K562 (cell line): Measurements from ENCODE around the gene DUS3L. TPM values are rescaled to one million over a fixed set of nuclear protein-coding genes. Genes with fewer than 3 reads are reported as not detected.
A peak's percentile ranks its signal among the peaks of the same experiment; 100 is the strongest.

Experiments
- ATAC-seq: fragments of 200-7000 bp; cut with Tn5 transposase; 3 replicates; pipeline ENCODE4 v1.9.1; 2020; ENCODE audit warnings: moderate library complexity
- BruUV-seq: library from RNA; stranded (reverse); fragments of 400-500 nt; replicated peaks from 2 replicates; lab custom pipeline; 2021; lab: Mats Ljungman, UMichigan
- CTCF ChIA-PET: fragments of 300-600 bp; formaldehyde crosslinking; extraction: SDS; loops from one replicate; lab custom pipeline; 2021; ENCODE audit warnings: low intra/inter-chr PET ratio; lab: Yijun Ruan, JAX
- POLR2A ChIA-PET: fragments of 300-600, 350-650 bp; sonication (Branson Sonifier 250); formaldehyde crosslinking; extraction: SDS; loops from one replicate; lab custom pipeline; 2021; ENCODE audit warnings: antibody characterized with exemption, inconsistent platforms; lab: Yijun Ruan, JAX
- DNase-seq, 4 experiments: peaks; one replicate each; pipeline versions ENCODE4 v3.0.0 to v3.0.0-alpha.2; 2011 to 2018; ENCODE audit warnings: low spot score in 3 of 4, mixed read lengths in 3 of 4; ENCODE audit errors: extremely low read depth in 1 of 4
- FAIRE-seq: peaks from 2 replicates; lab custom pipeline; 2011; peaks lifted over from hg19 to GRCh38; lab: Jason Lieb, UNC
- H2AFZ ChIP-seq: 2 replicates; pipeline ENCODE4 v1.6.0; 2011; ENCODE audit warnings: low read depth, low read length, control low read depth, inconsistent platforms
- H3K27ac ChIP-seq: fragments of 200-600 bp; 3 replicates; pipeline ENCODE4 v1.8.0; 2011; ENCODE audit warnings: low read depth, mild to moderate bottlenecking, control low read depth, inconsistent platforms, low read length, moderate library complexity, mixed read lengths; ENCODE audit errors: extremely low read depth
- H3K27me3 ChIP-seq, 2 experiments: fragments of 300-600 bp in 1 of 2; 2 replicates in 1 of 2; 3 replicates in 1 of 2; pipeline versions ENCODE4 v1.6.0 to v1.8.0; 2011; ENCODE audit warnings: inconsistent platforms in 2 of 2, low read length in 2 of 2, mild to moderate bottlenecking in 1 of 2, mixed read lengths in 1 of 2, moderate library complexity in 1 of 2; ENCODE audit not compliant: control insufficient read depth in 2 of 2, insufficient read depth in 2 of 2
- H3K36me3 ChIP-seq: fragments of 300-600 bp; 3 replicates; pipeline ENCODE4 v1.8.0; 2011; ENCODE audit warnings: mild to moderate bottlenecking, low read length, inconsistent platforms; ENCODE audit not compliant: control insufficient read depth, insufficient read depth
- H3K4me1 ChIP-seq, 2 experiments: fragments of 200-600 bp in 1 of 2; replicated peaks in 1 of 2; 2 replicates in 1 of 2; 3 replicates in 1 of 2; pipeline versions ENCODE4 v1.5.1 to v1.8.0; 2011; ENCODE audit warnings: inconsistent platforms in 2 of 2, low read length in 2 of 2, mild to moderate bottlenecking in 1 of 2, mixed read lengths in 1 of 2, moderate library complexity in 1 of 2; ENCODE audit not compliant: control insufficient read depth in 2 of 2, insufficient read depth in 2 of 2
- H3K4me2 ChIP-seq: 2 replicates; pipeline ENCODE4 v1.6.1; 2011; ENCODE audit warnings: low read length, control low read depth, inconsistent platforms, mixed read lengths; ENCODE audit not compliant: insufficient read depth
- H3K4me3 ChIP-seq: fragments of 200-600 bp; sonication (generic), shearing (Covaris generic); 2 replicates; pipeline ENCODE4 v1.5.1; 2016; ENCODE audit warnings: control low read depth, inconsistent platforms
- H3K79me2 ChIP-seq: fragments of 200-600 bp; 3 replicates; pipeline ENCODE4 v1.8.0; 2011; ENCODE audit warnings: low read length, inconsistent platforms; ENCODE audit not compliant: control insufficient read depth, insufficient read depth
- H3K9ac ChIP-seq, 2 experiments: 2 replicates each; pipeline versions ENCODE4 v1.6.0 to v1.6.1; 2011; ENCODE audit warnings: low read depth in 2 of 2, low read length in 2 of 2, control low read depth in 1 of 2, inconsistent platforms in 1 of 2, mild to moderate bottlenecking in 1 of 2, mixed read lengths in 1 of 2; ENCODE audit not compliant: insufficient read depth in 1 of 2
- H3K9me1 ChIP-seq: one replicate; pipeline ENCODE4 v1.6.0; 2011; ENCODE audit warnings: inconsistent platforms, mild to moderate bottlenecking, low read length, moderate library complexity; ENCODE audit not compliant: control insufficient read depth, insufficient read depth
- H3K9me3 ChIP-seq: replicated peaks from 2 replicates; pipeline ENCODE4 v1.5.1; 2011; ENCODE audit warnings: low read depth, low read length, inconsistent platforms; ENCODE audit not compliant: control insufficient read depth, insufficient read depth
- H4K20me1 ChIP-seq: replicated peaks from 2 replicates; pipeline ENCODE4 v1.6.1; 2011; ENCODE audit warnings: low read length, inconsistent platforms, mixed read lengths; ENCODE audit not compliant: control insufficient read depth, insufficient read depth
- BCOR ChIP-seq: fragments of 450-650 bp; IDR thresholded peaks from 2 replicates; pipeline ENCODE4 v1.6.1; 2016
- KDM1A ChIP-seq, 2 experiments: fragments of 450-650 bp; IDR thresholded peaks; 2 replicates each; pipeline ENCODE4 v1.6.1; 2016; ENCODE audit warnings: mild to moderate bottlenecking in 2 of 2
- PCBP1 ChIP-seq: fragments of 200-400 bp; formaldehyde crosslinking; IDR thresholded peaks from 2 replicates; pipeline ENCODE4 v1.6.1; 2018; ENCODE audit warnings: mild to moderate bottlenecking, low read depth, low read length; ENCODE audit not compliant: poor library complexity, severe bottlenecking
- PRMT5 ChIP-seq: sonication (generic); formaldehyde crosslinking; IDR thresholded peaks from 2 replicates; pipeline ENCODE4 v1.5.0; 2020; ENCODE audit warnings: missing genetic modification reagents
- RBM25 ChIP-seq: fragments of 200-400 bp; formaldehyde crosslinking; IDR thresholded peaks from 2 replicates; pipeline ENCODE4 v1.6.1; 2018; ENCODE audit warnings: low read length, low read depth, moderate library complexity; ENCODE audit not compliant: severe bottlenecking
- TSC22D4 ChIP-seq: fragments of 450-650 bp; IDR thresholded peaks from 2 replicates; pipeline ENCODE4 v1.6.1; 2016; ENCODE audit warnings: missing genetic modification characterization, missing biosample characterization, control low read depth
- WGBS: fragments of 100-300 bp; shearing (Covaris generic); methylation state at CpG from one replicate; pipeline ENCODE4 v1.1.6; 2016; ENCODE audit warnings: low coverage, mixed read lengths; ENCODE audit not compliant: insufficient coverage; ENCODE audit errors: missing lambda C conversion rate; 5-methylcytosine and 5-hydroxymethylcytosine counted together
- in situ Hi-C: fragments of 300-500 bp; cut with MboI; formaldehyde crosslinking; loops from 4 replicates; pipeline ENCODE4 v1.15.0; 2018; ENCODE audit warnings: inconsistent platforms, mixed read lengths
- intact Hi-C: fragments of 100-400 bp; cut with micrococcal nuclease; formaldehyde crosslinking; loops from 2 replicates; pipeline ENCODE4 v1.14.2; 2022
- polyA plus RNA-seq, 8 experiments: library from polyadenylated mRNA; depleted of rRNA in 4 of 8; stranded (reverse) in 5 of 8; unstranded in 3 of 8; fragments of >200 nt; fragmentation: Nextera tagmentation in 2 of 8; fragmentation: Illumina TruSeq in 1 of 8; extraction: Ambion mirVana in 2 of 8; extraction: Trizol in 1 of 8; gene quantifications; 2 replicates each; pipeline versions ENCODE4 v1.2.1 to v1.2.3, GENCODE V29; 2011 to 2014; ENCODE audit warnings: inconsistent platforms in 1 of 8, missing spikeins in 1 of 8
- total RNA-seq, 7 experiments: library from RNA; depleted of rRNA in 6 of 7; stranded (reverse); fragments of >200 nt in 6 of 7; fragmentation: Illumina TruSeq in 2 of 7; extraction: Trizol in 2 of 7; gene quantifications; 2 replicates each; pipeline versions ENCODE4 v1.2.1 to v1.2.3, GENCODE V29; 2011 to 2021; ENCODE audit warnings: low replicate concordance in 1 of 7
- TF ChIP-seq, protein P1 (sequence below): sonication (generic); formaldehyde crosslinking; IDR thresholded peaks from 2 replicates; pipeline ENCODE4 v1.8.1; 2023; ENCODE audit warnings: mild to moderate bottlenecking, missing genetic modification reagents

The DUS3L gene
- total and polyA plus RNA-seq, 9 of the 15 experiments (the other 6 are each of a cell fraction or from before 2014, with no cell fraction given): 1.7 to 102 (median 77.5) TPM

DNA sequence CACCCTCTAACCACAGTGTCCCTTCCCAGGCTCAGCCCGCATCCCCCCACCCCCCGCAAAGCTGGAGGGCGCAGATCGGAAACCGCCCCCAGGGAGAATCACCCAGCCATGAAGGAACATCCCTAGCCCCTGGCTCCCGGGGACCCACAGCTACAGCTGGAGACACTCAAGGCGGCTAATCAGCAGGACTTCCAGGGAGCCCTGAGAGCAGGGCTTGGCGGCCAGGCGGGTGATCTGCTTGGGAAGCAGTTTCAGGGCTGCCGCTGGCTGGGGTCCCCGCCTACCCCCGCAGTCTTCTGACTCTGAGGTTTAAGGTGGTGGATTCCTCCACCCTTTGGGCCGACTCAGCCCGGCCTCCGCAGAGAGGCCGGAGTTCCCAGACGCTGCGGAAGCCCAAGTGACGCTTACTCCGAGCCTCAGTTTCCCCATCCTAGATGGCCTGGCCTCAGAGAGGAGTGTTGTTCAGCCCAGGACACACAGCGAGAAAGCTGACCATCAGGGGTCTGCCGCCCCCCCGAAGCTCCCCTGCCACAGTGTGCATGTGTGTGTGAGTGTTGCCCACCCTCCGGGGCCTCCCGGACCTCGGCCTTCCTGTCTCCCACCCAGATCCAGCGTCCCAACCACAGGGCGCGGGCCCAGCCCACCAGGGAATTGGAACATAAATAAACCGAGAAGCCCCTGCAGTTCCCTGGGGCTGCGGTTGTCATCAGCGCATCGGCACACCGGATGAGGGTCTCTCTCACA is 38.8 kb upstream of the DUS3L start:
- peaks cover 3% of the 10 kb centered on the region for H3K9me1 ChIP-seq
- no peaks in the 10 kb centered on the region; the same call in 1 of the 2 replicates for H4K20me1 ChIP-seq
- no peaks in the 10 kb centered on the region for H3K9me3 ChIP-seq
- POLR2A ChIA-PET: interaction anchor here (0.7 to 2.2 kb wide), 4 partner anchors 16 to 139 kb away, joined by 3 to 16 read pairs (median 10); partner anchors contain the start of gene DUS3L
- CTCF ChIA-PET: no interaction called here
- H2AFZ ChIP-seq: no peak overlapping the region
- H3K4me3 ChIP-seq: no peak overlapping the region
- BruUV-seq: no TSS peak
- 0 out of 2 replicates have a peak overlapping the region, but pooled peaks have one; percentile 98 for H3K4me2 ChIP-seq
- peaks cover 5 to 15% of the 10 kb centered on the region in 2 experiments; a peak in 3 of 5 replicates for H3K27me3 ChIP-seq
- ATAC-seq: no peak
- peaks cover 4% of the 10 kb centered on the region; the same call in 1 of the 3 replicates for H3K79me2 ChIP-seq
- H3K36me3 ChIP-seq: no peaks in the 10 kb centered on the region
- in situ Hi-C loops (no loop called here), intact Hi-C loops (no loop called here)
- no peak overlapping the region for H3K27ac ChIP-seq
- peak overlapping the region; percentile 93 to 97; a peak in 3 of 4 replicates for H3K9ac ChIP-seq
- no peak for DNase-seq
- peaks cover 6 to 62% of the 10 kb centered on the region in 2 experiments; a peak in 4 of 5 replicates for H3K4me1 ChIP-seq
- no peak for FAIRE-seq
- WGBS: 86% methylated on average over 24 of the region's 34 CpGs
- peak in 1 of 2 experiments; percentile 35; a peak in 1 of 4 replicates for TF ChIP-seq KDM1A (IDR thresholded peaks at IDR 0.05)
- TF ChIP-seq PCBP1: peak; percentile 39
- TF ChIP-seq RBM25: peak; percentile 47
- TF ChIP-seq, protein P1, sequence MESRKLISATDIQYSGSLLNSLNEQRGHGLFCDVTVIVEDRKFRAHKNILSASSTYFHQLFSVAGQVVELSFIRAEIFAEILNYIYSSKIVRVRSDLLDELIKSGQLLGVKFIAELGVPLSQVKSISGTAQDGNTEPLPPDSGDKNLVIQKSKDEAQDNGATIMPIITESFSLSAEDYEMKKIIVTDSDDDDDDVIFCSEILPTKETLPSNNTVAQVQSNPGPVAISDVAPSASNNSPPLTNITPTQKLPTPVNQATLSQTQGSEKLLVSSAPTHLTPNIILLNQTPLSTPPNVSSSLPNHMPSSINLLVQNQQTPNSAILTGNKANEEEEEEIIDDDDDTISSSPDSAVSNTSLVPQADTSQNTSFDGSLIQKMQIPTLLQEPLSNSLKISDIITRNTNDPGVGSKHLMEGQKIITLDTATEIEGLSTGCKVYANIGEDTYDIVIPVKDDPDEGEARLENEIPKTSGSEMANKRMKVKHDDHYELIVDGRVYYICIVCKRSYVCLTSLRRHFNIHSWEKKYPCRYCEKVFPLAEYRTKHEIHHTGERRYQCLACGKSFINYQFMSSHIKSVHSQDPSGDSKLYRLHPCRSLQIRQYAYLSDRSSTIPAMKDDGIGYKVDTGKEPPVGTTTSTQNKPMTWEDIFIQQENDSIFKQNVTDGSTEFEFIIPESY: peak; percentile 87
- TF ChIP-seq PRMT5 (CRISPR knock-in tag): no peak
- TF ChIP-seq BCOR: peak; percentile 63
- no peak for TF ChIP-seq TSC22D4 (tag)
